NCI-H2196 treated with DMSO at 0.1 percent for 48 hours (cell line): ENCODE measurements around the gene ZNF334.

Experiments
- DNase-seq: peaks from one replicate; lab custom pipeline; 2025; ENCODE audit not compliant: unreplicated experiment; lab: John Stamatoyannopoulos, UW

The ZNF334 gene

GRCh38 chr20:46546298-46546697, 32.9 kb upstream of the ZNF334 start:
- no peak for DNase-seq

- DNase-seq, result no peak
Measured at GRCh38 chr20:46545827-46546138, 32.4 kb upstream of the ZNF334 start.

- DNase-seq, result no peak
Measured at GRCh38 chr20:46545077-46545826, 31.9 kb upstream of the ZNF334 start.

GRCh38 chr20:46544576-46544975, 31.2 kb upstream of the ZNF334 start:
- no peak for DNase-seq

GRCh38 chr20:46543959-46544358, 30.6 kb upstream of the ZNF334 start:
- DNase-seq, result no peak

GRCh38 chr20:46543033-46543432, 29.7 kb upstream of the ZNF334 start:
- DNase-seq, result no peak

- no peak for DNase-seq
Measured at GRCh38 chr20:46541229-46541935, 28.0 kb upstream of the ZNF334 start.

GRCh38 chr20:46539113-46539512, 25.8 kb upstream of the ZNF334 start:
- DNase-seq, result no peak

- DNase-seq, result no peak
Measured at GRCh38 chr20:46530640-46531039, 17.3 kb upstream of the ZNF334 start.

GRCh38 chr20:46523696-46524328, 10.5 kb upstream of the ZNF334 start:
- no peak for DNase-seq

GRCh38 chr20:46523108-46523507, 9.7 kb upstream of the ZNF334 start:
- no peak for DNase-seq

- peak; percentile 30 for DNase-seq
Measured at GRCh38 chr20:46520976-46521579, 7.7 kb upstream of the ZNF334 start.

- DNase-seq, result no peak
Measured at GRCh38 chr20:46520540-46520939, 7.2 kb upstream of the ZNF334 start.

- no peak for DNase-seq
Measured at GRCh38 chr20:46519471-46520068, 6.2 kb upstream of the ZNF334 start.

GRCh38 chr20:46509523-46509922, 3.8 kb downstream of the ZNF334 start:
- DNase-seq, result no peak

- DNase-seq, result no peak
Measured at GRCh38 chr20:46507760-46508407, 5.5 kb downstream of the ZNF334 start.

GRCh38 chr20:46505506-46505905, 7.9 kb downstream of the ZNF334 start:
- DNase-seq, result no peak

- DNase-seq, result no peak
Measured at GRCh38 chr20:46501961-46502360, 11.4 kb downstream of the ZNF334 start.

- DNase-seq, result no peak
Measured at GRCh38 chr20:46501337-46501942, 11.9 kb downstream of the ZNF334 start.

- DNase-seq, result no peak
Measured at GRCh38 chr20:46494077-46494476, 19.3 kb downstream of the ZNF334 start.

- DNase-seq, result no peak
Measured at GRCh38 chr20:46491354-46491753, 22.0 kb downstream of the ZNF334 start.
